Calu3 (cell line): ENCODE data around the gene CARTPT. TPM values are rescaled to one million over a fixed set of nuclear protein-coding genes. Genes with fewer than 3 reads are reported as not detected.

Source experiments
- BruUV-seq: library from RNA; stranded (reverse); fragments of 400-500 nt; replicated peaks from 2 replicates; lab custom pipeline; 2021; lab: Mats Ljungman, UMichigan
- CTCF ChIA-PET: fragments of 300-600 bp; sonication (Branson Sonifier 250); formaldehyde crosslinking; loops from one replicate; lab custom pipeline; 2022; ENCODE audit warnings: antibody characterized with exemption; lab: Charles Lee
- DNase-seq: peaks from one replicate; pipeline ENCODE4 v3.0.0; 2022
- H3K27ac Mint-ChIP-seq: one replicate; pipeline ENCODE4 v1.8.0; 2022; ENCODE audit warnings: mixed read lengths; ENCODE audit not compliant: unreplicated experiment
- H3K27me3 Mint-ChIP-seq: one replicate; pipeline ENCODE4 v1.8.0; 2022; ENCODE audit warnings: mixed read lengths; ENCODE audit not compliant: unreplicated experiment
- H3K36me3 Mint-ChIP-seq: one replicate; pipeline ENCODE4 v1.8.0; 2022; ENCODE audit warnings: mild to moderate bottlenecking, moderate library complexity, mixed read lengths; ENCODE audit not compliant: insufficient read depth, unreplicated experiment
- H3K4me1 Mint-ChIP-seq: one replicate; pipeline ENCODE4 v1.8.0; 2022; ENCODE audit warnings: mild to moderate bottlenecking, low read depth, mixed read lengths; ENCODE audit not compliant: unreplicated experiment
- H3K4me3 Mint-ChIP-seq: one replicate; pipeline ENCODE4 v1.8.0; 2022; ENCODE audit warnings: mild to moderate bottlenecking, low read depth, moderate library complexity, mixed read lengths; ENCODE audit not compliant: unreplicated experiment
- H3K9me3 Mint-ChIP-seq: one replicate; pipeline ENCODE4 v1.8.0; 2022; ENCODE audit warnings: low read depth, mixed read lengths; ENCODE audit not compliant: unreplicated experiment
- intact Hi-C: fragments of 100-400 bp; cut with micrococcal nuclease; formaldehyde crosslinking; loops from one replicate; pipeline ENCODE4 v1.10.0; 2022; ENCODE audit not compliant: unreplicated experiment
- total RNA-seq: library from RNA; stranded (reverse); gene quantifications from 2 replicates; pipeline ENCODE4 v1.2.3, GENCODE V29; 2022
- TF ChIP-seq, protein P1 (sequence below): fragments of 200-600 bp; IDR thresholded peaks from one replicate; pipeline ENCODE4 v1.8.0; 2022; ENCODE audit warnings: antibody characterized with exemption; ENCODE audit not compliant: unreplicated experiment

The CARTPT gene
- total RNA-seq, 1 experiment from 2014 or later = not detected

DNA sequence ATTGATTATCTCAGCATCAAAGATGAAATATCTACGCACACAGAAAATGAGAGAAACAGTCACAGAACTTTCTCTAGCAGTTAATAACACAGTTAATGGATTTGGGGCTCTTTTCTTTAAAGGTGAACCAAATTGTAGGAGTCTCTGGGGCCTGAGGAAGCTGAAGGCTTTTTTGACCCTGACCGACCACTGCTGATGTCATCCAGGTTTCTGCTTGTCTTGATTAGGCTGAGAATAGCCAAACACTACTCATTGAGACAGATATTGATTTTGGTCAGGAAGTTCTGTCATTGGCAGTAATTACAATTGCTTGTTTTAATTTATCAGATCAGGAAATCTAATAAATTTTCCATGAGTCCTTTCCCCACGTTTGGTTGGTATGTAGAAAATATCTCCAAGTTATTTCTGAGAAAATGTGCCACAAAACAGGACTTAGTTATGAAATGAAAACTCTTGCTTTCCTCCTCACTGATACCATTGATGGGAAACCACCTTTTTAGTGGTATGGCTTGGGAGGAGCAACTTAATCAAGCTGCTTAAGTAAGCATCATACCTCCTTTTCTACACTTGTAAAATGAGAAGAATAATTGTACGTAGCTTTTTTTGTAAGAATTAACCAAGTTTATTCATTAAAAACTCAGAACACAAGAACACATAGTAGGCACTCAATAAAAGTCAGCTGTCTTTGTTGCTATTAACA lies 19.7 kb downstream of the CARTPT start:
- Mint-ChIP-seq H3K27ac (peak overlapping the region; percentile 68), H3K27me3 (no peaks in the 10 kb centered on the region), H3K4me3 (peak overlapping the region; percentile 40), H3K4me1 (peaks cover 33% of the 10 kb centered on the region), H3K9me3 (peaks cover 2% of the 10 kb centered on the region), H3K36me3 (peaks cover 9% of the 10 kb centered on the region)
- intact Hi-C loops = loop anchor here (5.0 kb wide), 1 partner anchor 77 kb away; no protein-coding TSS in a partner anchor
- DNase-seq = peak; percentile 35
- TF ChIP-seq, protein P1, sequence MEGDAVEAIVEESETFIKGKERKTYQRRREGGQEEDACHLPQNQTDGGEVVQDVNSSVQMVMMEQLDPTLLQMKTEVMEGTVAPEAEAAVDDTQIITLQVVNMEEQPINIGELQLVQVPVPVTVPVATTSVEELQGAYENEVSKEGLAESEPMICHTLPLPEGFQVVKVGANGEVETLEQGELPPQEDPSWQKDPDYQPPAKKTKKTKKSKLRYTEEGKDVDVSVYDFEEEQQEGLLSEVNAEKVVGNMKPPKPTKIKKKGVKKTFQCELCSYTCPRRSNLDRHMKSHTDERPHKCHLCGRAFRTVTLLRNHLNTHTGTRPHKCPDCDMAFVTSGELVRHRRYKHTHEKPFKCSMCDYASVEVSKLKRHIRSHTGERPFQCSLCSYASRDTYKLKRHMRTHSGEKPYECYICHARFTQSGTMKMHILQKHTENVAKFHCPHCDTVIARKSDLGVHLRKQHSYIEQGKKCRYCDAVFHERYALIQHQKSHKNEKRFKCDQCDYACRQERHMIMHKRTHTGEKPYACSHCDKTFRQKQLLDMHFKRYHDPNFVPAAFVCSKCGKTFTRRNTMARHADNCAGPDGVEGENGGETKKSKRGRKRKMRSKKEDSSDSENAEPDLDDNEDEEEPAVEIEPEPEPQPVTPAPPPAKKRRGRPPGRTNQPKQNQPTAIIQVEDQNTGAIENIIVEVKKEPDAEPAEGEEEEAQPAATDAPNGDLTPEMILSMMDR = no peak
- CTCF ChIA-PET = interaction anchor here (0.6 to 1.3 kb wide), 4 partner anchors 19 to 138 kb away, joined by 3 to 4 read pairs (median 3); no protein-coding TSS in a partner anchor
- no TSS peak for BruUV-seq

DNA sequence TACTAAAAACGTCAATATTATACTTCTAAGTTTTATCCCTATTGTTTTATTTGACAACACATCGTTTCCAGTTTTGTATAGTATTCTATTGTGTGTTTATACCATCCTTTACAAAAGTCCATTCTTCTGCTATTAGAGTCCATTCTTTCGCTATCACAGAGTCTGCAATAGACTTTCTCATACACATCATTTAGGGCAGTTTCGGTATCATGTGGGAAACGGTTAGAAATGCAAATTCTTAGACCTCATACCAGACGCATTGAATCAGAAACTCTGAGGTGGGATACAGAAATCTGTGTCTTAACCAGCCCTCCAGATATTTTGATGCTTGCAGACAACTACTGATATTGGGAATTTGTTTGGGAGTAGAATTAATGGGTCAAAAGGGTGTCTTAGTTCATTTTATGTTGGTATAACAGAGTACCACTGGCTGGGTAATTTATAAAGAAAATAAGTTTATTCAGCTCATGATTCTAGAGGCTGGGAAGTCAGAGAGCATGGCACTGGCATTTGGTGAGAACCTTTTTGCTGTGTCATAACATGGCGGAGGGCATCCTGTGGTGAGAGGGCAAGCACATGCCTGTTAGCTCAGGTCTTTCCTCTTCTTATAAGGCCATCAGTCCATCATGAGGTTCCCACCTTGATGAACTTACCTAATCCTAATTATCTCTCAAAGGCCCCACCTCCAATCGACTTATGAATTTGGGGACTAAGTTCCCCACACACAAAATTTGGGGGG lies 21.1 kb downstream of the CARTPT start:
- Mint-ChIP-seq H3K27me3 (no peaks in the 10 kb centered on the region), H3K36me3 (peaks cover 18% of the 10 kb centered on the region), H3K9me3 (no peaks in the 10 kb centered on the region), H3K4me1 (peaks cover 47% of the 10 kb centered on the region), H3K27ac (no peak overlapping the region), H3K4me3 (no peak overlapping the region)
- CTCF ChIA-PET = no interaction called here
- no TSS peak for BruUV-seq
- no peak for DNase-seq
- TF ChIP-seq, protein P1 = no peak
- intact Hi-C loops = no loop called here

DNA sequence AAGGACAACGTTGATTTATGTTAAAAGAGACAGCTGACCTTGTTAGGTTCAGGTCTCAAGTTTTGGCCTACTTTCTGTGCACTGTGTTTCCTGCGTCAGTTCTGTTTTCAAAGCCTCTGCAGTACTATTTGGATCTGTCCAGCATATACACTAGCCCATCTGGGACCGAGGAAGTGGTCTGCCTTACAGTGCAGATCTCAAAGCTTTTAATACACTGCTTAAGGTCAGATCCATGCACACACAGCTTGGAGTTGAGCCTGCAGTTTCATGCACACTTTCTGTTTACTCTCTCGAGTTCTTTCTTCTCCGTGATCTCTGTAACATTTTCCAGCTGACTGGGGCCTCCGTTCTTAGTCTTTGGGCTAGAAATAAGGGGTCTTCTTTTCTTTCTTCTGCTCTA lies 24.1 kb downstream of the CARTPT start:
- Mint-ChIP-seq H3K4me3 (peak overlapping the region; percentile 34), H3K36me3 (peaks cover 18% of the 10 kb centered on the region), H3K9me3 (no peaks in the 10 kb centered on the region), H3K27ac (peak overlapping the region; percentile 93), H3K4me1 (peaks cover 60% of the 10 kb centered on the region), H3K27me3 (no peaks in the 10 kb centered on the region)
- intact Hi-C loops = no loop called here
- CTCF ChIA-PET = interaction anchor here (1.0 to 1.7 kb wide), 4 partner anchors 12 to 83 kb away, joined by 3 to 4 read pairs (median 4); no protein-coding TSS in a partner anchor
- no peak for DNase-seq
- BruUV-seq = no TSS peak
- TF ChIP-seq, protein P1 = no peak

DNA sequence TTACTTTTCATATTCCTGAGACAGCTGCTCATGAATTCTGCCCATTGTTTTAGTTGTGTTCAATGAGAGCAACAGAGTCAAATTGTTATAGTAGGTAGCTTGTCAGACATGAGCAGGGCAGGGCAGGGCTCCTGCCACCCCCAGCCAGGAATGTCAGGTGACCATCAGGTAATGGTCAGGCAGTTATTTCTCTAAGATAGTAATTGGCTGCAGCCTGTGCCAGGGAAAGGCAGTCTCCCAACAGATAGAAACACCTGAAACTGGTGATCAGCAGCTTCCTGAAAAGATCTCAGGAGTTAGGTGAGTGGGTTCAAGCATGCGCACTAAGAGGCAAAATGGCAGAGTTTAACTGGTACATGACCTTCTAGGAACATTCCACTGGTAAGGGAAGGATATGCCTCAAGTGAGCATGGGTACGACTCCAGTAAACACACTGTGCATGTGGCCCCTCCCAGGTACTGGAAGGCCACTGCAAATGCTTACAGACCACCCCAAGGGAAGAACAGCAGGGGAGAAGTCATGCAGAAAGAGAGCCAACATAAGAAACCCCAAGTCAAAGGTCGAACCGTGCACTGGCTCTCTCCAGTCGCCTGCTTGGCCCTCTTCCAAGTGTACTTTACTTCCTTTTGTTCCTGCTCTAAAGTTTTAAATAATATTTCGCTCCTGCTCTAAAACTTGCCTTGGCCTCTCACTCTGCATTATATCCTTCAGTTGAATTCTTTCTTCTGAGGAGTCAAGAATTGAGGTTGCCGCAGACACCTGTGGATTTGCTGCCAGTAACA lies 25.1 kb downstream of the CARTPT start:
- no TSS peak for BruUV-seq
- Mint-ChIP-seq H3K4me1 (peaks cover 55% of the 10 kb centered on the region), H3K9me3 (no peaks in the 10 kb centered on the region), H3K36me3 (peaks cover 18% of the 10 kb centered on the region), H3K27ac (peak overlapping the region; percentile 93), H3K27me3 (no peaks in the 10 kb centered on the region), H3K4me3 (peak overlapping the region; percentile 34)
- peak; percentile 76 for DNase-seq
- intact Hi-C loops = no loop called here
- TF ChIP-seq, protein P1 = no peak
- CTCF ChIA-PET = interaction anchor here (0.6 to 1.7 kb wide), 4 partner anchors 46 to 187 kb away, joined by 3 to 4 read pairs (median 4); no protein-coding TSS in a partner anchor
